Neural cell (in vitro differentiated cells): ENCODE measurements around the gene TMEM107. TPM values are rescaled to one million over a fixed set of nuclear protein-coding genes. Genes with fewer than 3 reads are reported as not detected.

Source experiments
- H2AFZ ChIP-seq: fragments of 200-600, 300-800 bp; sonication (generic), shearing (Covaris generic); 2 replicates; pipeline ENCODE4 v1.6.0; 2014; ENCODE audit warnings: low read depth, mild to moderate bottlenecking, antibody characterized with exemption, low read length, moderate library complexity
- H3F3A ChIP-seq: fragments of 200-600 bp; shearing (Covaris generic); 2 replicates; pipeline ENCODE4 v1.6.1; 2016; ENCODE audit warnings: mild to moderate bottlenecking, moderate library complexity, mixed read lengths, antibody characterized with exemption, low read length; ENCODE audit not compliant: insufficient read depth, poor library complexity, severe bottlenecking
- H3K27ac ChIP-seq: fragments of 200-600, 300-800 bp; sonication (generic), shearing (Covaris generic); 2 replicates; pipeline ENCODE4 v1.5.1; 2014; ENCODE audit warnings: mild to moderate bottlenecking, low read length, moderate library complexity
- H3K27me3 ChIP-seq: fragments of 300-800, 200-600 bp; sonication (generic), shearing (Covaris generic); 2 replicates; pipeline ENCODE4 v1.6.0; 2014; ENCODE audit warnings: mild to moderate bottlenecking, low read depth, low read length, moderate library complexity; ENCODE audit not compliant: insufficient read depth
- H3K36me3 ChIP-seq: fragments of 300-800, 200-600 bp; sonication (generic), shearing (Covaris generic); 2 replicates; pipeline ENCODE4 v1.5.1; 2014; ENCODE audit warnings: mild to moderate bottlenecking, antibody characterized with exemption, low read length, moderate library complexity; ENCODE audit not compliant: insufficient read depth
- H3K4me2 ChIP-seq: fragments of 300-800, 200-600 bp; sonication (generic), shearing (Covaris generic); 2 replicates; pipeline ENCODE4 v1.6.0; 2014; ENCODE audit warnings: mild to moderate bottlenecking, low read length
- H3K4me3 ChIP-seq: fragments of 300-800, 200-600 bp; sonication (generic), shearing (Covaris generic); 2 replicates; pipeline ENCODE4 v1.5.1; 2014; ENCODE audit warnings: mild to moderate bottlenecking, low read length, moderate library complexity
- H3K79me2 ChIP-seq: fragments of 200-600 bp; shearing (Covaris generic); replicated peaks from 2 replicates; pipeline ENCODE4 v1.6.0; 2014; ENCODE audit warnings: mild to moderate bottlenecking, low read length, moderate library complexity; ENCODE audit not compliant: insufficient read depth
- H3K9ac ChIP-seq: fragments of 300-800, 200-600 bp; sonication (generic), shearing (Covaris generic); 2 replicates; pipeline ENCODE4 v1.6.1; 2016; ENCODE audit warnings: mild to moderate bottlenecking, low read length, mixed read lengths
- H3K9me2 ChIP-seq: fragments of 200-600 bp; shearing (Covaris generic); 2 replicates; pipeline ENCODE4 v1.6.1; 2016; ENCODE audit warnings: mild to moderate bottlenecking, low read length, mixed read lengths; ENCODE audit not compliant: insufficient read depth
- H3K9me3 ChIP-seq: fragments of 200-600, 300-800 bp; sonication (generic), shearing (Covaris generic); 2 replicates; pipeline ENCODE4 v1.6.1; 2016; ENCODE audit warnings: mild to moderate bottlenecking, mixed run types, low read length, moderate library complexity, mixed read lengths
- H4K20me1 ChIP-seq: fragments of 200-600 bp; shearing (Covaris generic); 2 replicates; pipeline ENCODE4 v1.6.1; 2016; ENCODE audit warnings: mild to moderate bottlenecking, mixed run types; ENCODE audit not compliant: insufficient read depth
- CTCF ChIP-seq: fragments of 450-650 bp; IDR thresholded peaks from 2 replicates; pipeline ENCODE4 v1.5.1; 2014; ENCODE audit warnings: antibody characterized with exemption, mild to moderate bottlenecking, moderate library complexity; ENCODE audit not compliant: poor library complexity, severe bottlenecking
- EP300 ChIP-seq: fragments of 450-650 bp; conservative IDR thresholded peaks from 2 replicates; pipeline ENCODE4 v1.6.1; 2014; ENCODE audit warnings: antibody characterized with exemption, mild to moderate bottlenecking, moderate library complexity; ENCODE audit not compliant: poor library complexity, severe bottlenecking
- EZH2 ChIP-seq: fragments of 200-600, 300-800 bp; shearing (Covaris generic), sonication (generic); IDR thresholded peaks from 2 replicates; pipeline ENCODE4 v1.6.1; 2014; ENCODE audit warnings: antibody characterized with exemption, low read length, borderline replicate concordance, mild to moderate bottlenecking; ENCODE audit not compliant: insufficient read depth, poor library complexity, severe bottlenecking
- MXI1 ChIP-seq: fragments of 450-650 bp; conservative IDR thresholded peaks from 2 replicates; pipeline ENCODE4 v1.6.1; 2014; ENCODE audit warnings: antibody characterized with exemption, mild to moderate bottlenecking; ENCODE audit not compliant: poor library complexity, severe bottlenecking
- POLR2AphosphoS5 ChIP-seq: IDR thresholded peaks from 2 replicates; pipeline ENCODE4 v1.6.1; 2012
- RAD21 ChIP-seq: fragments of 450-650 bp; conservative IDR thresholded peaks from 2 replicates; pipeline ENCODE4 v1.6.1; 2014; ENCODE audit warnings: antibody characterized with exemption, mild to moderate bottlenecking, moderate library complexity
- SMC3 ChIP-seq: fragments of 450-650 bp; conservative IDR thresholded peaks from 2 replicates; pipeline ENCODE4 v1.6.1; 2014; ENCODE audit warnings: antibody characterized with exemption, mild to moderate bottlenecking, moderate library complexity; ENCODE audit not compliant: poor library complexity
- TAF1 ChIP-seq: IDR thresholded peaks from 2 replicates; pipeline ENCODE4 v1.6.1; 2012; ENCODE audit warnings: low read depth
- polyA plus RNA-seq: library from polyadenylated mRNA; depleted of rRNA; stranded (reverse); fragments of >200 nt; gene quantifications from 2 replicates; pipeline ENCODE4 v1.2.3, GENCODE V29; 2014
- TF ChIP-seq, protein P1 (sequence below): IDR thresholded peaks from 2 replicates; pipeline ENCODE4 v1.6.1; 2012; ENCODE audit warnings: borderline replicate concordance

The TMEM107 gene
- polyA plus RNA-seq, 1 donor from 2014 or later = 31.7 TPM

- Histone ChIP-seq H3K9ac (no peak overlapping the region), H2AFZ (no peak overlapping the region), H3K27ac (no peak overlapping the region), H3K9me2 (no peaks in the 10 kb centered on the region), H3K79me2 (peaks cover 13% of the 10 kb centered on the region), H3K4me3 (no peak overlapping the region), H3K36me3 (no peaks in the 10 kb centered on the region), H3K27me3 (no peaks in the 10 kb centered on the region), H3F3A (no peaks in the 10 kb centered on the region), H4K20me1 (no peaks in the 10 kb centered on the region), H3K9me3 (no peaks in the 10 kb centered on the region), H3K4me2 (no peak overlapping the region)
- TF ChIP-seq EP300 (no peak), RAD21 (no peak), POLR2AphosphoS5 (no peak), SMC3 (no peak), CTCF (no peak), TAF1 (no peak), EZH2 (no peak), MXI1 (no peak)
- TF ChIP-seq, protein P1, sequence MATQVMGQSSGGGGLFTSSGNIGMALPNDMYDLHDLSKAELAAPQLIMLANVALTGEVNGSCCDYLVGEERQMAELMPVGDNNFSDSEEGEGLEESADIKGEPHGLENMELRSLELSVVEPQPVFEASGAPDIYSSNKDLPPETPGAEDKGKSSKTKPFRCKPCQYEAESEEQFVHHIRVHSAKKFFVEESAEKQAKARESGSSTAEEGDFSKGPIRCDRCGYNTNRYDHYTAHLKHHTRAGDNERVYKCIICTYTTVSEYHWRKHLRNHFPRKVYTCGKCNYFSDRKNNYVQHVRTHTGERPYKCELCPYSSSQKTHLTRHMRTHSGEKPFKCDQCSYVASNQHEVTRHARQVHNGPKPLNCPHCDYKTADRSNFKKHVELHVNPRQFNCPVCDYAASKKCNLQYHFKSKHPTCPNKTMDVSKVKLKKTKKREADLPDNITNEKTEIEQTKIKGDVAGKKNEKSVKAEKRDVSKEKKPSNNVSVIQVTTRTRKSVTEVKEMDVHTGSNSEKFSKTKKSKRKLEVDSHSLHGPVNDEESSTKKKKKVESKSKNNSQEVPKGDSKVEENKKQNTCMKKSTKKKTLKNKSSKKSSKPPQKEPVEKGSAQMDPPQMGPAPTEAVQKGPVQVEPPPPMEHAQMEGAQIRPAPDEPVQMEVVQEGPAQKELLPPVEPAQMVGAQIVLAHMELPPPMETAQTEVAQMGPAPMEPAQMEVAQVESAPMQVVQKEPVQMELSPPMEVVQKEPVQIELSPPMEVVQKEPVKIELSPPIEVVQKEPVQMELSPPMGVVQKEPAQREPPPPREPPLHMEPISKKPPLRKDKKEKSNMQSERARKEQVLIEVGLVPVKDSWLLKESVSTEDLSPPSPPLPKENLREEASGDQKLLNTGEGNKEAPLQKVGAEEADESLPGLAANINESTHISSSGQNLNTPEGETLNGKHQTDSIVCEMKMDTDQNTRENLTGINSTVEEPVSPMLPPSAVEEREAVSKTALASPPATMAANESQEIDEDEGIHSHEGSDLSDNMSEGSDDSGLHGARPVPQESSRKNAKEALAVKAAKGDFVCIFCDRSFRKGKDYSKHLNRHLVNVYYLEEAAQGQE = no peak
Measured at GRCh38 chr17:8212312-8213180, 36.4 kb upstream of the TMEM107 start.

DNA sequence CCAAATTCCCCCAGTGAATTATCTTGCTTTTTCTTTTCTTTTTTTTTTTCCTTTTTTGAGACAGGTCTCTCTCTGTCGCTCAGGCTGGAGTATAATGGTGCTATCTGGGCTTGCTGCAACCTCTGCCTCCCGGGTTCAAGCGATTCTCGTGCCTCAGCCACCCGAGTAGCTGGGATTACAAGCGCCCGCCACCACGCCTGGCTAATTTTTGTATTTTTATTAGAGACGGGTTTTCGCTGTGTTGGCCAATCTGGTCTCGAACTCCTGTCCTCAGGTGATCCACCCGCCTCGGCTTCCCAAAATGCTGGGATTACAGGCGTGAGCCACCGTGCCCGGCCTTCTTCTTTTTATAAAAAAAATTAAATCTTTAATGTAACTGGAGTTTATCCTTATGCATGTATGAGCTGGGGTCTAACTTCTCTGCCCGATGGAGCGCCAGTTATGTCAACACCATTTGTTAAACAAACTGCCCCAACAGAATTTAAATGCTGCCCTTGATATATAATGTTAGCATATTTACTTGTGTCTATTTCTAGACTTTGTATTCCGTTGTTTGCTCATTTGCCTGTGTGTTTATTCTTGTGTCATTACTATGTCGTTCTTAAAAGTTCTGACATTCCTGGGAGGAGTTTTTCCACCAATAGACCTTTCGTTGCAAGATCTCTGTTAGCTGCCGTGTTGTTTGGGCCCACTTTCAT lies 34.7 kb upstream of the TMEM107 start:
- H3K27ac ChIP-seq = no peak overlapping the region
- no peaks in the 10 kb centered on the region for H3K9me3 ChIP-seq
- peaks cover 13% of the 10 kb centered on the region for H3K79me2 ChIP-seq
- H3K9ac ChIP-seq = no peak overlapping the region
- peak overlapping the region; percentile 79 for H3K4me2 ChIP-seq
- no peaks in the 10 kb centered on the region for H3K36me3 ChIP-seq
- TF ChIP-seq EP300 = no peak
- TF ChIP-seq RAD21 = no peak
- TF ChIP-seq SMC3 = no peak
- TF ChIP-seq, protein P1 = no peak
- no peak for TF ChIP-seq EZH2
- no peak for TF ChIP-seq POLR2AphosphoS5
- no peak for TF ChIP-seq MXI1
- TF ChIP-seq TAF1 = no peak
- TF ChIP-seq CTCF = no peak
- H3K27me3 ChIP-seq = no peaks in the 10 kb centered on the region
- H2AFZ ChIP-seq = no peak overlapping the region
- no peaks in the 10 kb centered on the region for H3F3A ChIP-seq
- peak overlapping the region; percentile 76 for H3K4me3 ChIP-seq
- no peaks in the 10 kb centered on the region for H3K9me2 ChIP-seq
- no peaks in the 10 kb centered on the region for H4K20me1 ChIP-seq
